Hematopoietic multipotent progenitor cell treated with erythropoietin and hydrocortisone succinate and interleukin-3 and kit ligand, for 6 days (in vitro differentiated cells): ENCODE results near the gene HAAO.

ENCODE experiments used
- DNase-seq: peaks from one replicate; pipeline ENCODE4 v3.0.0-alpha.2; 2015

The HAAO gene

GRCh38 chr2:42792087-42792582, 248 bp downstream of the HAAO start:
- DNase-seq = peak; percentile 61

GRCh38 chr2:42791606-42792005, 777 bp downstream of the HAAO start:
- no peak for DNase-seq

- DNase-seq = no peak
These were observed 2.6 kb downstream of the HAAO start for GRCh38 chr2:42789751-42790150.

- no peak for DNase-seq
These were observed 3.5 kb downstream of the HAAO start for GRCh38 chr2:42788882-42789281.

GRCh38 chr2:42788478-42788793, 3.9 kb downstream of the HAAO start:
- no peak for DNase-seq

GRCh38 chr2:42787788-42788477, 4.5 kb downstream of the HAAO start:
- no peak for DNase-seq

GRCh38 chr2:42787424-42787787, 5.0 kb downstream of the HAAO start:
- DNase-seq = no peak

- DNase-seq = no peak
These were observed 5.6 kb downstream of the HAAO start for GRCh38 chr2:42786561-42787345.

GRCh38 chr2:42784204-42784880, 8.0 kb downstream of the HAAO start:
- peak; percentile 45 for DNase-seq

- DNase-seq = no peak
These were observed 8.9 kb downstream of the HAAO start for GRCh38 chr2:42783511-42783910.

- DNase-seq = no peak
These were observed 11.2 kb downstream of the HAAO start for GRCh38 chr2:42781181-42781580.

GRCh38 chr2:42777883-42778805, 14.2 kb downstream of the HAAO start:
- no peak for DNase-seq

- no peak for DNase-seq
These were observed 16.6 kb downstream of the HAAO start for GRCh38 chr2:42775810-42776209.

- no peak for DNase-seq
These were observed 17.2 kb downstream of the HAAO start for GRCh38 chr2:42775186-42775585.

GRCh38 chr2:42771546-42772153, 20.7 kb downstream of the HAAO start:
- no peak for DNase-seq

- DNase-seq = peak; percentile 75
These were observed 21.9 kb downstream of the HAAO start for GRCh38 chr2:42770288-42771131.

GRCh38 chr2:42769583-42770287, 22.6 kb downstream of the HAAO start:
- DNase-seq = no peak

GRCh38 chr2:42768706-42769256, 23.6 kb downstream of the HAAO start:
- DNase-seq = no peak

- no peak for DNase-seq
These were observed 24.3 kb downstream of the HAAO start for GRCh38 chr2:42767899-42768705.
